Upper lobe of left lung (tissue), 6 donors: ENCODE results near the gene PRR4. TPM values are rescaled to one million over a fixed set of nuclear protein-coding genes. Genes with fewer than 3 reads are reported as not detected.

Experiments used
- ATAC-seq, 2 donors: fragments of 200-7000 bp; cut with Tn5 transposase; one replicate each; pipeline ENCODE4 v1.9.1; 2022; ENCODE audit warnings: mild to moderate bottlenecking in 2 of 2, moderate library complexity in 2 of 2; ENCODE audit not compliant: low FRiP score in 2 of 2
- DNase-seq, 2 donors: peaks; one replicate each; pipeline ENCODE4 v3.0.0-alpha.2; 2019 to 2020
- H3K27ac ChIP-seq, 4 donors: fragments of 200-600 bp; sonication (generic); one replicate each; pipeline ENCODE4 v1.5.1; 2016 to 2019
- H3K27me3 ChIP-seq, 4 donors: fragments of 200-600 bp; sonication (generic); one replicate each; pipeline ENCODE4 v1.5.1; 2017 to 2019
- H3K36me3 ChIP-seq, 4 donors: fragments of 200-600 bp; sonication (generic); one replicate each; pipeline ENCODE4 v1.5.1; 2016 to 2019
- H3K4me1 ChIP-seq, 4 donors: fragments of 200-600 bp; sonication (generic); one replicate each; pipeline ENCODE4 v1.5.1; 2018 to 2019
- H3K4me3 ChIP-seq, 4 donors: fragments of 200-600 bp; sonication (generic); one replicate each; pipeline ENCODE4 v1.5.1; 2017 to 2019; ENCODE audit warnings: mild to moderate bottlenecking in 2 of 4, moderate library complexity in 1 of 4
- H3K9me3 ChIP-seq, 4 donors: fragments of 200-600 bp; sonication (generic); one replicate each; pipeline ENCODE4 v1.5.1; 2018 to 2019
- EP300 ChIP-seq, 4 donors: sonication (generic); formaldehyde crosslinking; IDR thresholded peaks; one replicate each; pipeline ENCODE4 v1.5.1; 2017; ENCODE audit warnings: antibody characterized with exemption in 4 of 4, control low read depth in 2 of 4
- POLR2A ChIP-seq, 4 donors: fragments of 450-650 bp; IDR thresholded peaks; one replicate each; pipeline ENCODE4 v1.5.1; 2016 to 2017; ENCODE audit warnings: antibody characterized with exemption in 4 of 4, mild to moderate bottlenecking in 2 of 4
- POLR2AphosphoS5 ChIP-seq, 2 donors: sonication (generic); formaldehyde crosslinking; IDR thresholded peaks; one replicate each; pipeline ENCODE4 v1.5.1; 2017; ENCODE audit warnings: antibody characterized with exemption in 2 of 2
- WGBS, 2 donors: methylation state at CpG; one replicate each; pipeline ENCODE4 v1.1.5; 2017 to 2018; 5-methylcytosine and 5-hydroxymethylcytosine counted together
- total RNA-seq, 6 donors: library from RNA; depleted of rRNA in 4 of 6; stranded (reverse); fragments of >200 nt in 4 of 6; gene quantifications; one replicate each; pipeline versions ENCODE4 v1.1.0 to v1.2.1, GENCODE V29; 2016 to 2021
- TF ChIP-seq, protein P1 (sequence below), 6 experiments: fragments of 450-650 bp in 4 of 6; fragments of 200-600 bp in 2 of 6; sonication (generic) in 2 of 6; IDR thresholded peaks; one replicate each; pipeline ENCODE4 v1.5.1; 2016 to 2019; ENCODE audit warnings: antibody characterized with exemption in 6 of 6
- donor health status: DM: no; HTN: no; CAD: no; lungs with moderate emphysema.
- donor health status: DM: no; HTN: yes; CAD: no; lungs with severe emphysema.

Gene PRR4
- total RNA-seq, 6 donors from 2014 or later, result 0.71 to 34.6 (median 2.5) TPM

DNA sequence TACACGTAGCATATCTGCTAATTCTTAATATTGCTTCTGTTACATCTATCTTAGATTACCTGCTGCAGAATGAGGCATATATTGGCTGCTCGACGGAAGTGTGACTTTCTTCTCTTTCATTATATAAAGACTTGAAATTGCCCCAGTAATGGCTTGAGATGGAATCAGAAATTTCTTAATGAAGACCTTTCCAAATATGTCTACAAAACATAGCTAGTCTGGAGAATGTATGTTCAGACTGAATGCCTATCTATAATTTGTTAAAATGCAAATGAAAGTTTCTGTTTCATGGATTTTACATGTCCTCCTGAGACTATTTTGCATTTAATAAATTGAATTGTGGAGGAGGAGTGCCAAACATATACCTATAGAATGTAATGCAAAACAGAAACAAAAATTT lies 23.0 kb downstream of the PRR4 start, which contains the start of gene TAS2R10:
Gene TAS2R10, minus strand, starts transcription at position 101 of the 400 bp plus-strand sequence. Its CDS starts 89 bp downstream, at position 12.
- H3K9me3 ChIP-seq, result no peaks in the 10 kb centered on the region
- no peak for TF ChIP-seq POLR2A (IDR thresholded peaks at IDR 0.05)
- TF ChIP-seq POLR2AphosphoS5 (IDR thresholded peaks at IDR 0.05), result no peak
- no peak for TF ChIP-seq EP300 (IDR thresholded peaks at IDR 0.05)
- TF ChIP-seq, protein P1, sequence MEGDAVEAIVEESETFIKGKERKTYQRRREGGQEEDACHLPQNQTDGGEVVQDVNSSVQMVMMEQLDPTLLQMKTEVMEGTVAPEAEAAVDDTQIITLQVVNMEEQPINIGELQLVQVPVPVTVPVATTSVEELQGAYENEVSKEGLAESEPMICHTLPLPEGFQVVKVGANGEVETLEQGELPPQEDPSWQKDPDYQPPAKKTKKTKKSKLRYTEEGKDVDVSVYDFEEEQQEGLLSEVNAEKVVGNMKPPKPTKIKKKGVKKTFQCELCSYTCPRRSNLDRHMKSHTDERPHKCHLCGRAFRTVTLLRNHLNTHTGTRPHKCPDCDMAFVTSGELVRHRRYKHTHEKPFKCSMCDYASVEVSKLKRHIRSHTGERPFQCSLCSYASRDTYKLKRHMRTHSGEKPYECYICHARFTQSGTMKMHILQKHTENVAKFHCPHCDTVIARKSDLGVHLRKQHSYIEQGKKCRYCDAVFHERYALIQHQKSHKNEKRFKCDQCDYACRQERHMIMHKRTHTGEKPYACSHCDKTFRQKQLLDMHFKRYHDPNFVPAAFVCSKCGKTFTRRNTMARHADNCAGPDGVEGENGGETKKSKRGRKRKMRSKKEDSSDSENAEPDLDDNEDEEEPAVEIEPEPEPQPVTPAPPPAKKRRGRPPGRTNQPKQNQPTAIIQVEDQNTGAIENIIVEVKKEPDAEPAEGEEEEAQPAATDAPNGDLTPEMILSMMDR (IDR thresholded peaks at IDR 0.05), result no peak
- H3K4me1 ChIP-seq, result no peaks in the 10 kb centered on the region
- no peak within 1 kb of the TSS for H3K4me3 ChIP-seq
- H3K36me3 ChIP-seq, result no peaks in the 10 kb centered on the region
- H3K27ac ChIP-seq, result no peak within 1 kb of the TSS
- WGBS, 2 donors, result 91 to 92% methylated on average over 3 of the region's 3 CpGs
- DNase-seq (no peak), ATAC-seq (no peak)
- no peaks in the 10 kb centered on the region for H3K27me3 ChIP-seq

DNA sequence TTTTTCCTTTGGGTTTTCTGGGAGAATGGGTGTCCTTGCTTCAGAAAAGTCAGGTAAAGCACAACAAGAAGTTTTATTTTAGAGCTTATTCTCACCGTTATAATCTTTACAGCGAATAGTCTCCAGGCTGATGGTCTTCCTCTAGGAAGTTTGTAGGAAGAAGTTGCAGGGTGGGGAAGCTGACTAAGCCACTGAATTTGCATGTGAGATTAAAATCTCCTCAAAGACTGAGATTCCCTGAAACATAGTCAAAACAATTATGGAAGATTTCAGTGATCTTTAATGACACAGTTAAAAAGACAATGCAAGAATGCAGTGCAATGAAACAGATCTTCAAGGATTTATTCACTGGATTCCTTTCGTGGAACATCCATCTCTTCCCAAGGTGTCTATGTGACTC lies 24.3 kb downstream of the PRR4 start:
- no peaks in the 10 kb centered on the region for H3K9me3 ChIP-seq
- no peak overlapping the region for H3K4me3 ChIP-seq
- ATAC-seq (no peak), DNase-seq (no peak)
- no peaks in the 10 kb centered on the region for H3K4me1 ChIP-seq
- 88 to 92% methylated on average over 3 of the region's 3 CpGs for WGBS, 2 donors
- no peaks in the 10 kb centered on the region for H3K27me3 ChIP-seq
- TF ChIP-seq EP300 (IDR thresholded peaks at IDR 0.05) (no peak), POLR2AphosphoS5 (IDR thresholded peaks at IDR 0.05) (no peak), POLR2A (IDR thresholded peaks at IDR 0.05) (no peak)
- TF ChIP-seq, protein P1 (IDR thresholded peaks at IDR 0.05), result no peak
- H3K27ac ChIP-seq, result no peak overlapping the region
- H3K36me3 ChIP-seq, result no peaks in the 10 kb centered on the region

DNA sequence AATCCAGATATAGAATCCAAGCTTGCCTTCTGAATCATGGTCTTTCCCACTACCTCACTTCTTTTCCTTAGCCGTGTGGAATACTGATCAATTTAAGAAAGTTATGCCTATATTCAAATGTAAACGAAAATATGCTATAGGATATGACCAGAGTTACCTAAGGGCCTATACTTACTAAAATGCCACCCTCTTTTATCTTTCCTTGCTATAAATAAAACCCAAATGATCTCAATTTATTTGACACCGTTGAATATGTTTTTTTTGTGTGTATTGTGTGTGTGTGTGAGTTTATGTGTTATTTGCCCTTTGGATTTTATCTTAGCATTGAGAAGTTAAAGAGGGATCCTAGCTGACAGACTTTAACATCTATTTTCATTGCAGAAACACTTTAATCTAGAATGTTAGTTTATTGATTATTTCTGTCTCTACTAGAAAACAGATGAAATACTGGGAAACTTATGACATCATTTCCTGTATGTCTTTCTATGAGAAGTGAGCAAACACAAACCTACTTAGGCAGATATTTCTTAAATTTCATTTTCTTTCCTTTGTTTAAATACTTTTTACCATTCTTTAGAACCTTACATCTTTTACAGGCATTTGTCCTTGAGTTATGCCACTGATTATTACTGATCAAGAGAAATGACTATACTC lies 37.3 kb downstream of the PRR4 start:
- Histone ChIP-seq H3K27me3 (no peaks in the 10 kb centered on the region), H3K4me1 (no peaks in the 10 kb centered on the region), H3K27ac (no peak overlapping the region), H3K4me3 (no peak overlapping the region), H3K36me3 (no peaks in the 10 kb centered on the region), H3K9me3 (no peaks in the 10 kb centered on the region)
- TF ChIP-seq, protein P1 (IDR thresholded peaks at IDR 0.05), result no peak
- TF ChIP-seq POLR2A (IDR thresholded peaks at IDR 0.05), result no peak
- no peak for TF ChIP-seq POLR2AphosphoS5 (IDR thresholded peaks at IDR 0.05)
- no peak for TF ChIP-seq EP300 (IDR thresholded peaks at IDR 0.05)
- WGBS, 2 donors, result 81 to 84% methylated on average over 3 of the region's 3 CpGs
- no peak for ATAC-seq
- DNase-seq, result no peak

DNA sequence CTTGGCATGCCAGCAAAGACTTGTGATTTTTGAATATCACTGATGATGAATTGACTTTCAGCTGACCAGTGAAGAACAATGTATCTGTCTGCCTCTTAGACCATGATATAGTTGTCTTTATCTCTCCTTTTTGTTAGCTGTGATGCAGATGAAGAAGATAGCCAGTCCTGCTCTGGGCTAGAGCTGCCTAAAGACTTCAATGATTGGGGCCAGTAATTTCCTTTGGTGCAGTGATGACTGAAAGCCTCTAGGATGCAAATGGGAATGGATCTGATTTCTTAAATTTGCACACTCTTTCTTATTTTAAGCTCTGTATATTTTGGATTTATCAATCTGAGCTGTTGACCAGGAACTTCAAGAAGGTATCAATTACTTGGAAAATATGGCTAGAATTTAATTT lies 39.2 kb downstream of the PRR4 start, which contains the start of gene TAS2R9:
Gene TAS2R9, minus strand, starts transcription at position 101 of the 400 bp plus-strand sequence. Its CDS starts 93 bp downstream, at position 8.
- DNase-seq, result no peak
- Histone ChIP-seq H3K27ac (no peak within 1 kb of the TSS), H3K4me1 (no peaks in the 10 kb centered on the region), H3K36me3 (no peaks in the 10 kb centered on the region), H3K27me3 (no peaks in the 10 kb centered on the region), H3K9me3 (no peaks in the 10 kb centered on the region), H3K4me3 (no peak within 1 kb of the TSS)
- TF ChIP-seq, protein P1 (IDR thresholded peaks at IDR 0.05), result no peak
- TF ChIP-seq EP300 (IDR thresholded peaks at IDR 0.05), result no peak
- no peak for TF ChIP-seq POLR2A (IDR thresholded peaks at IDR 0.05)
- no peak for TF ChIP-seq POLR2AphosphoS5 (IDR thresholded peaks at IDR 0.05)
- no peak for ATAC-seq

DNA sequence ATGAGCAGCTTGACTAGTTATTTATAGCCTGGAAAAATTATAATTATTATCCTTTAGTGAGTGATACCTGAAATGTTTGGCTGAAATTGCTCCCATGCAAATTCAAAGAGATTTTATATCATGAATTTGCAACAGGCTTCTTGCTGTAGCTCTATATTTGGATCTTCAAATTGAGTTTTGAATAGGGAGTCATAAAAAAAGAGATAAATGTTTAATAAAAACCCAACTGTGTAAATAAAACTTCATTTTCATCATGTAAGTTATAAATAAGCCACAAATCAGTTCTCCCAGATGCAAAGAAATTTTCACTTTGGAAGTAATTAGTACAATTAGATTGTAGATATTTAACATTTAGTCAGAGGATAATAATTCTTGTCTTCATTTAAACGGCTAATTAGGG lies 42.1 kb downstream of the PRR4 start, which contains the start of gene TAS2R8:
Gene TAS2R8, minus strand, starts transcription at position 101 of the 400 bp plus-strand sequence. CDS start 306 bp downstream, outside the sequence.
- 61 to 71% methylated on average over 1 of the region's 1 CpG for WGBS, 2 donors
- Histone ChIP-seq H3K27me3 (no peaks in the 10 kb centered on the region), H3K4me1 (no peaks in the 10 kb centered on the region), H3K27ac (no peak within 1 kb of the TSS), H3K4me3 (no peak within 1 kb of the TSS), H3K9me3 (no peaks in the 10 kb centered on the region), H3K36me3 (no peaks in the 10 kb centered on the region)
- ATAC-seq (no peak), DNase-seq (no peak)
- no peak for TF ChIP-seq POLR2AphosphoS5 (IDR thresholded peaks at IDR 0.05)
